AG08396 (cell line): Measurements from ENCODE around the gene HOXA7.
A peak's percentile ranks its signal among the peaks of the same experiment; 100 is the strongest.

ENCODE experiments used
- DNase-seq: peaks from one replicate; pipeline ENCODE4 v3.0.0; 2012; ENCODE audit warnings: low spot score, mixed read lengths

HOXA7 gene

GRCh38 chr7:27133409-27134231 lies 22.9 kb downstream of the HOXA7 start:
- DNase-seq = no peak

- no peak for DNase-seq
Measured at GRCh38 chr7:27132978-27133377, 23.5 kb downstream of the HOXA7 start.

GRCh38 chr7:27132214-27132613 lies 24.3 kb downstream of the HOXA7 start:
- no peak for DNase-seq

- no peak for DNase-seq
Measured at GRCh38 chr7:27131390-27131819, 25.1 kb downstream of the HOXA7 start.

GRCh38 chr7:27130540-27131389 lies 25.7 kb downstream of the HOXA7 start, which contains the start of gene HOXA4:
Gene HOXA4 (minus strand): TSS chr7:27130757. CDS start chr7:27130733, 24 bp downstream.
- DNase-seq = peak; percentile 96

GRCh38 chr7:27129729-27130539 lies 26.5 kb downstream of the HOXA7 start:
- peak; percentile 48 for DNase-seq

- no peak for DNase-seq
Measured at GRCh38 chr7:27128776-27129728, 27.4 kb downstream of the HOXA7 start.

- no peak for DNase-seq
Measured at GRCh38 chr7:27128034-27128433, 28.4 kb downstream of the HOXA7 start.

GRCh38 chr7:27126596-27127327 lies 29.7 kb downstream of the HOXA7 start:
- DNase-seq = no peak

GRCh38 chr7:27125986-27126394 lies 30.5 kb downstream of the HOXA7 start:
- DNase-seq = no peak

- DNase-seq = no peak
Measured at GRCh38 chr7:27124902-27125689, 31.4 kb downstream of the HOXA7 start.

- peak; percentile 81 for DNase-seq
Measured at GRCh38 chr7:27124096-27124901, 32.2 kb downstream of the HOXA7 start.

GRCh38 chr7:27123477-27124053 lies 32.9 kb downstream of the HOXA7 start:
- no peak for DNase-seq

- DNase-seq = no peak
Measured at GRCh38 chr7:27123007-27123476, 33.4 kb downstream of the HOXA7 start.

- no peak for DNase-seq
Measured at GRCh38 chr7:27122077-27122910, 34.2 kb downstream of the HOXA7 start.

- no peak for DNase-seq
Measured at GRCh38 chr7:27121684-27122076, 34.8 kb downstream of the HOXA7 start.

- DNase-seq = no peak
Measured at GRCh38 chr7:27119412-27119911, 37.0 kb downstream of the HOXA7 start.
